Measurements from ENCODE around the gene GSE1. TPM values are rescaled to one million over a fixed set of nuclear protein-coding genes. Genes with fewer than 3 reads are reported as not detected.
A peak's percentile ranks its signal among the peaks of the same experiment; 100 is the strongest.

Gene GSE1
- total RNA-seq, 2 experiments from 2014 or later = 25.1 to 27.6 TPM

GRCh38 chr16:85689285-85689949, 76.3 kb downstream of the GSE1 start:
- Mint-ChIP-seq H3K4me3 (peak overlapping the region; percentile 78), H3K36me3 (peaks cover 18% of the 10 kb centered on the region), H3K27ac (no peak overlapping the region), H3K27me3 (peaks cover 25% of the 10 kb centered on the region), H3K4me1 (peaks cover 12% of the 10 kb centered on the region), H3K9me3 (no peaks in the 10 kb centered on the region)
- DNase-seq = no peak

DNA sequence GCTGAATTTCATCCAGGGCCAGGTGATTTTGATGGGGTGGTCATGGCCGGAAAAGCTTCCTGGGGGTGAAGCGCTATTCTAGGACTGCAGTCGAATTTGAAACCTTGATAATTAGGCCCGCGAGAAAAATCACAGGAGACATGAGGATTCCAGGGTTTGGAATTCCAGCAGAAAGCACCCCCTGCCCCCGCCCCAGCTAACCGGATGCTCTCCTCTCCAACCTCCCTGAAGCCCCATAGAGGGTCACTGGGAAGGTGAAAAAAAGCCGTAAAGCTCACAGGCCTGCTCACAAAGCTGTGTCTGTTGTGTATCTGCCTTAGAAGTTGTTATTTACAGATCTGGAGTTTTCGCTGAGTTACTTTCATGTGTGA, 76.8 kb downstream of the GSE1 start:
- Mint-ChIP-seq H3K9me3 (no peaks in the 10 kb centered on the region), H3K4me3 (no peak overlapping the region), H3K27me3 (peaks cover 25% of the 10 kb centered on the region), H3K4me1 (peaks cover 12% of the 10 kb centered on the region), H3K36me3 (peaks cover 16% of the 10 kb centered on the region), H3K27ac (no peak overlapping the region)
- DNase-seq = no peak

DNA sequence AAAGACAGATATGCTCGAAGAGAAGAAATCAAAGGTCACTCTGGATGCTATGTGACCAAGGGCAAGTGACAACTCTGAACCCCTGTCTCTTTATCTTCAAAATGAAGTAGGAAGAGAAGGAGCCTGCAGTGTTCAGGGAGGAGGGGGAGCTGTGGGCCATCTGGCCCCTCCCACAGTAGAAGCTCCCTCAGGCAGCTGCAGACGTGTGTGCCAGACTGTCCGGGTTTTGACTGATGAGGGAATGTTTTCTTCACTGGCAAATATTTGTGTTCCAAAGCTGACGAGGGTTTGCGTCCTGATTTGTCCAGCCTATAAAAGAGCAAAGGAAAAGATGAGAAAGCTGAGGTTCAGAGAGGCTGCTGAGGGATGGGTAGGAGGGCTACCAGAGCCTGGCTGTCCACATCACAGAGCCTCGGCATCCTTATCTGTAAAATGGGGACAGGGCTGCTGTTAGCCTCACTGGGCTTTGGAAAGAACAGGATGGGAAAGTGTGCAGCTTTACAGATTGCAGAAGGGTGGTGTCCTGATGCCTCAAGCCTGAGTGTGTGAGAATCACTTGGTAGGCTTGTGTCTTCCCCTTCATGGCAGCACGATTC, 77.4 kb downstream of the GSE1 start:
- H3K9me3 Mint-ChIP-seq = no peaks in the 10 kb centered on the region
- peaks cover 16% of the 10 kb centered on the region for H3K36me3 Mint-ChIP-seq
- peaks cover 12% of the 10 kb centered on the region for H3K4me1 Mint-ChIP-seq
- H3K27ac Mint-ChIP-seq = no peak overlapping the region
- H3K27me3 Mint-ChIP-seq = peaks cover 25% of the 10 kb centered on the region
- no peak for DNase-seq
- H3K4me3 Mint-ChIP-seq = no peak overlapping the region

DNA sequence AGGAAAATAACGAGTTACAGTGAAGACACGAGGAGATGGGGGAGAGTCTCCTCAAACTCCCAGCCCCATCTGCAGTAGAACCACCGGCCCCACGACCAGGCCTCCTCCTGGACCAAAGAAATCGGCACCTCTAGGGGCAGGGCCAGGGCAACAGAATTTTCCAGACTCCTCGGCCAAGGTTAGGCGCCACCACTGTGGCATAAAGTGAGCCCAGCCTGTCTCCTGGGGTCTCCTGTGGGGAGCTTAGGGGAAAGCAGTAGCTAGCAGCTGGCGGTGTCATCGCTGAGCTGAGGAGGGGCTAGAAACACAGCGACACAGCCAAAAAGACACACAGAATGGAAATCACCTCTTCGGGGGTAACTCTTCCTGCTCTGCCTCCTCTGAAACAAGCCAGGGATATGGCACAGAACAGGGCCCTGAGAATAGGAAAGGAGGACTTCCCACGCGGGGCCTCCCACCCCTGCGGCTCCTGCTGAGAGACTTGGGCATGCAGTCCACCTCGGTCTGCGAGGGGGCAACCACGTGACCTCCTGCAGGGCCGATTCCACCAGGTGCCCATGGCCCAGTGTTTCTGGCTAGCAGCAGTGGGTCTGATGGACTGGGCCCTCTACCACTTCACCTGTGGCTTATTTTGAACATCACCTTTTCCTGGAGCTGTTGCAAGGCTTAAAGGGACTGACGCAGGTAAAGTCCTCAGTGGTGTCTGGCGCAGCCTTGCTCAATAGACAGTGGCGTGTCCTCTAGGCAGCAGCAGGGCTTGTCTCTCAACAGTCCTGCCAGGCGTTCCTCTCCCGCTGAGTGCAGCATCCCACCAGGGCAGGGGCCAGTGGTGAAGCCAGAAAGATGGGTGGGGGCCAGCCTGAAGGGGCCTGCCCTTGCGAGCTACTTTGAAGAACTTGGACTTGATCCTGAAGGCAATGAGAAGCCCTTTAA, 82.3 kb downstream of the GSE1 start:
- Mint-ChIP-seq H3K9me3 (no peaks in the 10 kb centered on the region), H3K27me3 (peaks cover 22% of the 10 kb centered on the region), H3K4me3 (no peak overlapping the region), H3K27ac (no peak overlapping the region), H3K36me3 (no peaks in the 10 kb centered on the region), H3K4me1 (no peaks in the 10 kb centered on the region)
- no peak for DNase-seq

- Mint-ChIP-seq H3K27me3 (peaks cover 13% of the 10 kb centered on the region), H3K9me3 (no peaks in the 10 kb centered on the region), H3K36me3 (no peaks in the 10 kb centered on the region), H3K4me3 (no peak overlapping the region), H3K4me1 (no peaks in the 10 kb centered on the region), H3K27ac (no peak overlapping the region)
- no peak for DNase-seq
Observed at GRCh38 chr16:85696781-85697180, 83.7 kb downstream of the GSE1 start.

DNA sequence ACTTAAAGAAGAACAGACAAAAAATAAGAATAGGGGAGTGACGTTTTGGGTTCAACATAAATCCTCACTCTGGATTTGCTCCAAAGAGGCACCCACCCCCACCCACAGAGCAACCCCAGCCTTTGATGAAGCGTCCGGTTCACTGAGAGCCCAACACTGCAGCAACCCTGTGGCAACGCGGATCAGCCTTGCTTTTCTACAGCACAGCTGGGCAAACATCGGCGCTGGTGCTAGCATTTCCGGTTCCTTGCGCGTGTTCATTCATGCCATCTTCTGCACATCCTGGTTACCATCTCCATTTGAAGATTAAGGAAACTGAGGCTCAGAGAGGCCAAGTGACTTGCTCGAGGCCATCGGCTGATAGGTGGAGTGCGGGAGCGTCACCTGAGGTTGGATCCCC, 84.3 kb downstream of the GSE1 start:
- peaks cover 13% of the 10 kb centered on the region for H3K27me3 Mint-ChIP-seq
- H3K4me1 Mint-ChIP-seq = no peaks in the 10 kb centered on the region
- no peaks in the 10 kb centered on the region for H3K36me3 Mint-ChIP-seq
- H3K9me3 Mint-ChIP-seq = no peaks in the 10 kb centered on the region
- DNase-seq = no peak
- H3K4me3 Mint-ChIP-seq = no peak overlapping the region
- H3K27ac Mint-ChIP-seq = no peak overlapping the region

DNA sequence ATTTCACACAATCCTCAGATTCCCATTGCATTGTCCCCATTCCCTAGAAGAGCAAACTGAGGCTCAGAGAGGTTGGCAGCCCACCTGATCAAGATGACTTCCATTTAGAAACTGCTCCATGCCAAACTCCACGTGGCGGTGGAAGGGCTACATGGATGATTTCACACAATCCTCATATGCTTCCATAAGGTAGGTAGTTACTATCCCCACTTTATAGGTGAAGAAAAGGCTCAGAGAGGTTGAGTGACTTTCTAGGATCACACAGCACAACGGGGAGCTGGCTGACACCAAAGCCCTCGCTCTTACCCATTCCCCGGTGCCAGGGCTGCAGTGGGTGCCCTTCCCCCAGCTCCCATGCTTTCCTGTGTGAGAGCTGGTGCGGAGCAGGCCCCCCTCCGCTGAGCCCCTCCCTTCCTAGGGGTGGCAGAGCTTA, 85.4 kb downstream of the GSE1 start:
- H3K36me3 Mint-ChIP-seq = no peaks in the 10 kb centered on the region
- H3K9me3 Mint-ChIP-seq = no peaks in the 10 kb centered on the region
- H3K27ac Mint-ChIP-seq = no peak overlapping the region
- H3K4me1 Mint-ChIP-seq = no peaks in the 10 kb centered on the region
- DNase-seq = no peak
- peaks cover 7% of the 10 kb centered on the region for H3K27me3 Mint-ChIP-seq
- no peak overlapping the region for H3K4me3 Mint-ChIP-seq

- H3K36me3 Mint-ChIP-seq = no peaks in the 10 kb centered on the region
- H3K27ac Mint-ChIP-seq = no peak overlapping the region
- no peaks in the 10 kb centered on the region for H3K4me1 Mint-ChIP-seq
- no peak for DNase-seq
- no peak overlapping the region for H3K4me3 Mint-ChIP-seq
- peaks cover 5% of the 10 kb centered on the region for H3K27me3 Mint-ChIP-seq
- H3K9me3 Mint-ChIP-seq = no peaks in the 10 kb centered on the region
Observed at GRCh38 chr16:85698935-85699558, 85.9 kb downstream of the GSE1 start.

- H3K4me3 Mint-ChIP-seq = no peak overlapping the region
- no peak overlapping the region for H3K27ac Mint-ChIP-seq
- no peaks in the 10 kb centered on the region for H3K9me3 Mint-ChIP-seq
- H3K4me1 Mint-ChIP-seq = no peaks in the 10 kb centered on the region
- no peaks in the 10 kb centered on the region for H3K36me3 Mint-ChIP-seq
- peaks cover 5% of the 10 kb centered on the region for H3K27me3 Mint-ChIP-seq
- DNase-seq = no peak
Observed at GRCh38 chr16:85699628-85700027, 86.5 kb downstream of the GSE1 start.

GRCh38 chr16:85704011-85704410, 90.9 kb downstream of the GSE1 start:
- H3K4me1 Mint-ChIP-seq = no peaks in the 10 kb centered on the region
- H3K9me3 Mint-ChIP-seq = no peaks in the 10 kb centered on the region
- no peak overlapping the region for H3K4me3 Mint-ChIP-seq
- no peak overlapping the region for H3K27ac Mint-ChIP-seq
- no peaks in the 10 kb centered on the region for H3K27me3 Mint-ChIP-seq
- no peak for DNase-seq
- no peaks in the 10 kb centered on the region for H3K36me3 Mint-ChIP-seq

- no peak for DNase-seq
- Mint-ChIP-seq H3K4me3 (no peak overlapping the region), H3K4me1 (no peaks in the 10 kb centered on the region), H3K27me3 (no peaks in the 10 kb centered on the region), H3K36me3 (no peaks in the 10 kb centered on the region), H3K27ac (no peak overlapping the region), H3K9me3 (no peaks in the 10 kb centered on the region)
Observed at GRCh38 chr16:85704900-85705846, 92.1 kb downstream of the GSE1 start.

DNA sequence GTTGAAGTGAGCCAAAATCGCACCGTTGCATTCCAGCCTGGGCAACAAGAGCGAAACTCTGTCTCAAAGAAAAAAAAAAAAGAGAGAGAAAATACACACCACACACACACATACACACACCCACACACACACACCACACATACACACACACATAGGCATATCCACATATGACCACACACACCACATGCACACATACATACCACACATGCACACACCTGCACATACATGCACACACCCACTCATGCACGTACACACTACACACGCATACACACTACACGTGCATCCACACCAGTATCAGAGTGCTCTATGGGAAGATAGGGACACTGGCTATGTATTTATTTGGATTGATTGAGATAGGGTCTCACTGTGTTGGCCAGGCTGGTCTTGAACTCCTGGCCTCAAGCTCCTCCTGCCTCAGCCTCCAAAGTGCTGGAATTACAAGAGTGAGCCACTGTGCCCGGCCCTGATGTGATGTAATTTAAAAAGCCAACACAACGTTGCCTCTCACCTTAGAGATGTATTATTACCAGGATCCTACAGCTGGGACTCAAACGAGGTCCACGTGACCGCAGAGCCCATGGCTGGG, 93.4 kb downstream of the GSE1 start:
- DNase-seq = no peak
- H3K27me3 Mint-ChIP-seq = no peaks in the 10 kb centered on the region
- no peaks in the 10 kb centered on the region for H3K9me3 Mint-ChIP-seq
- no peak overlapping the region for H3K27ac Mint-ChIP-seq
- H3K4me3 Mint-ChIP-seq = no peak overlapping the region
- H3K4me1 Mint-ChIP-seq = no peaks in the 10 kb centered on the region
- H3K36me3 Mint-ChIP-seq = no peaks in the 10 kb centered on the region

DNA sequence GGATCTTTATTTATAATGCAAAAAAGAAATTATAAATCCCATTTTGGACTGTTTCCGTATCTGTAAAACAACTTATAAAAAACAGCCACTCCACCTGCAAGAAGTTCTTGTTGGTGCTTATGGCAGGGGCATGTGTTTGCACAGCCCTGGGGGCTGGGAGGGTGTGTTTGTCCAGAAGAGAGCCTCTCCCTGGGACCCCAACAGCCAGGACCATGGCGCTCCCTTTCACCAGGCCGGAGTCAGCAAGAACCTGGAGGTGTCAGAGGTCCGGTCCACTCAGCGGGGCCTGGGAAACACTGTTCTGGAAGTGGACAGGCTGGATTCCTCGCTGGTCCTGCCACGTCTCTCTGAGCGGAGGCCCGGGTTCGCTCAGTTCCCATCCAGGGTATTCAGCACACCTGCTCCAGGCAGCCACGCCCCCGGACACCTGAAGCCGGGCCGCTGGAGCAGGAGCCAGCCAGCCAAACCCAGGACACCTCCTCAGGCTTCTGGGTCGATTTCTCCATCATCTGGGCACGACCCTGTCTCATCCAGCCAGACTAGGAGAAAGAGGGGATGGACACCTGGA, 94.5 kb downstream of the GSE1 start:
- H3K27ac Mint-ChIP-seq = no peak overlapping the region
- H3K27me3 Mint-ChIP-seq = no peaks in the 10 kb centered on the region

GRCh38 chr16:85708338-85708737, 95.2 kb downstream of the GSE1 start:
- H3K36me3 Mint-ChIP-seq = peaks cover 4% of the 10 kb centered on the region
- H3K4me3 Mint-ChIP-seq = no peak overlapping the region
- no peak for DNase-seq
- no peak overlapping the region for H3K27ac Mint-ChIP-seq
- H3K9me3 Mint-ChIP-seq = peaks cover 3% of the 10 kb centered on the region
- H3K4me1 Mint-ChIP-seq = no peaks in the 10 kb centered on the region
- no peaks in the 10 kb centered on the region for H3K27me3 Mint-ChIP-seq

More for the DNA sequence above, 94.5 kb downstream of the GSE1 start:
- Mint-ChIP-seq H3K36me3 (peaks cover 4% of the 10 kb centered on the region), H3K9me3 (peaks cover 3% of the 10 kb centered on the region), H3K4me1 (no peaks in the 10 kb centered on the region), H3K4me3 (no peak overlapping the region)
- no peak for DNase-seq

All from activated naive CD8-positive, alpha-beta T cell treated with anti-CD3 and anti-CD28 coated beads for 36 hours (primary cell).